VCaP (cell line): ENCODE data around the gene NTMT1.
"Not testable (repeated sequence)": the region's sequence is repeated elsewhere in the genome, so short reads cannot be mapped to it uniquely, and the experiment has no call there.

Source experiments
- H3K27ac ChIP-seq: fragments of 450-650 bp; 2 replicates; pipeline ENCODE4 v1.5.1; 2017
- CTCF ChIP-seq: fragments of 450-650 bp; conservative IDR thresholded peaks from 2 replicates; pipeline ENCODE4 v1.5.1; 2017; ENCODE audit warnings: mild to moderate bottlenecking, moderate library complexity

The NTMT1 gene

GRCh38 chr9:129635099-129636065, 9.4 kb downstream of the NTMT1 start:
- TF ChIP-seq CTCF: no peak
- H3K27ac ChIP-seq: no peak overlapping the region

- H3K27ac ChIP-seq: not testable (repeated sequence)
These were observed 10.4 kb downstream of the NTMT1 start for GRCh38 chr9:129636343-129636742.

- H3K27ac ChIP-seq: no peak overlapping the region
- no peak for TF ChIP-seq CTCF
These were observed 11.1 kb downstream of the NTMT1 start for GRCh38 chr9:129637102-129637501.

GRCh38 chr9:129637673-129638439, 11.9 kb downstream of the NTMT1 start:
- H3K27ac ChIP-seq: no peak overlapping the region
- no peak for TF ChIP-seq CTCF

- no peak for TF ChIP-seq CTCF
- H3K27ac ChIP-seq: no peak overlapping the region
These were observed 13.2 kb downstream of the NTMT1 start for GRCh38 chr9:129639034-129639630.

- TF ChIP-seq CTCF: no peak
- H3K27ac ChIP-seq: 0 out of 2 replicates have a peak overlapping the region, but pooled peaks have one; percentile 16
These were observed 13.8 kb downstream of the NTMT1 start for GRCh38 chr9:129639756-129640085.

GRCh38 chr9:129640086-129640870, 14.3 kb downstream of the NTMT1 start:
- TF ChIP-seq CTCF: no peak
- H3K27ac ChIP-seq: peak overlapping the region; percentile 83; the same call in 1 of the 2 replicates
